ENCODE data around the gene MMD.
"Not testable (repeated sequence)": the region's sequence is repeated elsewhere in the genome, so short reads cannot be mapped to it uniquely, and the experiment has no call there.

Gene MMD

DNA sequence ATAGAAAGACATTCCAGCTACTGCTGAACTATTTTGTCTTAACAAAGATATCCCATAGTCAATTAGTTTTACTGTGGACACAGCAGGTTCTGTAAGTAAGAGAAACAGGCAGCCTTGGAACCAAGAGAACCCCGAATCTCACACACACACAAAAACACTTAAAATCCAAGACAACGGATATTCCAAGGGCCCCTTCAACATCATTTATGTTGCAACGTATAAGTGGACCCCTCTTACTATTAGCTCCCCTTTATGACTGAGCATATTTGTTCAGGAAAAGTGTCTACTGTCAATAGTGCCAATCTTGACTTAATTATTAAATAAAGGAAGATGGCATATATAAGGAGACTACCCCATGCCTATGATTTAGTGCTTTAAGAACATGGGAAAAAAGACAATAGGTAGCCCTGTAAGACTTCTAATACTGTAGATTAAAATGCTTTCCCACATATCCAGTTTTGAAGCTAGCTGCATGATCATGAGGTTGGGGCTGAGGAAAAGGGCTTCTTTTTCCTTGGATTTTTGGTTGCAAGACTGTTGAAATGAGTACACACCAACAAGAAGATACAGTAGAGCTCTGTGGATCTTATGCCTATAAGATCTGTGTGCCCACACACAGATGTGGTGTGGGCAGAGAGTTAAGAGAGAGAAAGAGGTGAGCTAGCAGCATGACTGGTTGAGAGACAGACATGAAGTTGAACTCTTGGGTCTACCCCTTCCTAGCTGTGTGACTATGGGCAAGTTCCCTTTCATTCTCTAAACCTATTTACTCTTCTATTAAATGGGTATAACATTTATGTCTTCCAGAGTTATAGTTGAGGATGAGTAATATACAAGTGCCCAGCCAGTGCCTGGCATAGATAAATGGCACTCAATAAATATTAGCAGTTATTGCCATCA is 3.0 kb downstream of the MMD start:
- DNase-seq, result no peak

GRCh38 chr17:55417411-55418268 is 4.0 kb downstream of the MMD start:
- DNase-seq, result no peak

GRCh38 chr17:55416470-55417052 is 5.1 kb downstream of the MMD start:
- DNase-seq, result no peak

GRCh38 chr17:55416000-55416399 is 5.6 kb downstream of the MMD start:
- no peak for DNase-seq

DNA sequence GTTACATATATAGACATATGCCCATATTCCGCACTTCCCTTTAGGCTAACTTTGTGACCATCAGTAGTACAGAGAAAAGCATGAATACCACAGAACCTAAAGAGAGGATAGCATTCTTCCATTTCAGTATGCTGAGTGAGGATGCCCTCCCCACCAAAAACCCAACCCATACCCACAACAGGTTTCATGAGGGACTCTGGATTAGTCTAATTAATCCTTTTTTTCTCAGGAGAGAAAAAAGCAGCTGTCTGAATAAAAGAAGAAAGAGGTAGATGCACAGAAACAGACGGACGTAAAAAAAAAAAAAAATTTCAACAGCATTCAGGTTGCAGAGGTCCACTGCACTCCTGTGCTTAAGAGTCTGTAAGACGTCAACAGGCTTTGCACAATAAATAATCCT is 6.7 kb downstream of the MMD start:
- DNase-seq, result no peak

DNA sequence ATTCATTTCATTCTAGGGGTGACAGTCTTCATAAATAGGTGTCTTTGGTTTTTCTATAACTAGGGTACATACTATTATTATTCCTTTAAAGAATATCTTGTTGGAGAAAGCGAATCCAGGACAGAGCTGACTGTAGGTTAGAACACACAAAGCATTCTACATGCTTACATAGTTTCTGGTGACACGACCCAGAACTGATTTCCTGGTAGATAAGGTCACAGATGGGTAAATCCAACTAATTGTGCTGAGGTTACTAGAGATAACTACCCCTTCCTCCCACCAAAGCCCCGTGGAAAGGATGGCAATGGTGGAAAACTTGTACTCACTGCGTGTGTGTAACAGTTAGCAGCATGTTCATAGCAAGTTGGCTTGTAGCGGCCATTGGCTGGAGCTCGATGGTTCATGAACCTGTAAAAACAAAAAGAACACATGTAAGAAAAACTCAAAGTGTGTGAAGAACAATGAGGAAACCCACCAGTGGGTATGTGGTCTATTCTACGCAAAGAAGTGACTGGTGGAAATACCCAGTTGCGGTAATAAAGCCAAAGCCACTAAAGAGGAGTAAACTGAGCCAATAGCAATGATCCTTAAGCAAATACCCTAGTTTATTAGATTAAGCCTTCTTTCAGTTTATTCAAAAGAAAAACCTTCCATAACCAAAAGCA is 7.7 kb downstream of the MMD start:
- no peak for DNase-seq

- no peak for DNase-seq
Observed at GRCh38 chr17:55411463-55411855, 10.2 kb downstream of the MMD start.

DNA sequence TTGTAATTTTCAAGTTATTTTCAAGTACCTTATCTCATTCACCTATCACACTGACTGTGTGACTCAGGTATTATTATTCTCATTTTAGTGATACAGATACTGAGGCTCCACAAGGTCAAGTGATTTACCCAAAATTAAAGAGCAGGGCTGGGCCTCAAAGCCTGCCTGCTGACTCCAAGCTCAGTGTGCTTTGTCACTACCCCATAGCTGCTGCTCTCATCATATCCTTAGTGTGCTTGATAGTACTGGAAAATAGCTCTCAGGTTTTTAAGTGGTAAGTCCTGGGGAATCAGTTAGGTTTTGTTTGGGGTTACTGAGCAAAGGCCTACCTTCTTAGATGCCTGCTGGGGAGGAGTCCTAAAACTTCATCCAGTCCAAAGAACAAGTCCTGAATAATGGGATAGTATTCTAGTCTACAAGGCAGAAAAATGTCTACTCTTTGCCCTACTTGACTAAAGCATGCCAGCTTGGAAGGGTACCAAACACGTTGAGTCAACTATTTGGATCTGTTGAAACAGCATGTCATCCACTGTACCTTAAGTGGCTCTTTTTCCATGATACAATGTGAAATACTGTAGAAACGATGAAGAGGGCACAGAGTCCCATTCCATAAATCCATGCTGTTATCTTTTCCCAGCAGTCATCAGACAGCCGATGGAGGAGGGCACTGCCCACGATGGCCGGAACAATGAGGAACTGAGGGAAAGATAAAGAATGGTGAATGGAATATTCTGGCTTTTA is 10.7 kb downstream of the MMD start:
- no peak for DNase-seq

GRCh38 chr17:55409030-55409800 is 12.4 kb downstream of the MMD start:
- DNase-seq, result no peak

DNA sequence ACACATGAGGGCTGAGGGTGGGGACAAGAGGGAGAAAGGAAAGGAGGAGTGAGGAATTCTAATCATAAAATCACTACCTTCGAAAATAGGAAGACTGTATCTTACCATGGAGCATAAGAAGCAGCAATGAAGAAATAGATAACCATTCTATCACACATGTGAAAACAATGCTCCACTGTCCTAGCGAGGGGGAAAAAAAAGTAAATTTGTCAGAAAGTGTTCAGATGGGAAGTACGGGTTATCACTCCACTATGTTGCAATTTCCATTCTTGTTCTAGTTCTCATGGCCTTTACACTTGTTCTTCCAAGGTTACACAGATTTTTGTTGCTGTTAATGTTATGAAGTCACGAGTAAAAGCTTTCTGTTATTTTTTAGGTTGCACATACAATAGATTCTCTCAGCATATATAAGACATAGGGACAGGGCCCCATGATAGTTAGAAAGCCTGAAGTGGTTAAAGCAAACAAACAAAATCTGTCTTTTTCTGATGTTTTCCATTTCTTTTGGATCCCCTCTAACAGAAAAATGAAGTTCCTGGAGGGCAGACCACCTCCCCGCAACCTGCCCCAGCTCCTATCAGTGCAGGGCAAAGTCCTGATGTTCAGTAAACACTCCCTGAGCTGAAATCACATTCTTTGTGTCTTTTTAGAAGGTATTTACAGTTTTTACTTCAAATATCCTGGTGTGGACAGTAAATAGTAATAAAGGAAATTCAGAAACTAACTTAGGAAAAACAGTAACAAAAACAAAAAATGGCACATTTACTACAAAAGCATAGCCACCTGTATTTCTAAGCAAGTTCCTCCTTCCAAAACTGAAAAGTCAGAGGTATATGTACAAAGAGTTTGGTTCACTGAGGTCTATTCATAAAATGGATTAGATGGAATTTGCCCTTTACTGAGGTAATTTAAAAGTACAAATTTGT is 13.7 kb downstream of the MMD start:
- DNase-seq, result no peak

GRCh38 chr17:55405600-55405999 is 16.0 kb downstream of the MMD start:
- no peak for DNase-seq

GRCh38 chr17:55404197-55404596 is 17.4 kb downstream of the MMD start:
- DNase-seq, result not testable (repeated sequence)

DNA sequence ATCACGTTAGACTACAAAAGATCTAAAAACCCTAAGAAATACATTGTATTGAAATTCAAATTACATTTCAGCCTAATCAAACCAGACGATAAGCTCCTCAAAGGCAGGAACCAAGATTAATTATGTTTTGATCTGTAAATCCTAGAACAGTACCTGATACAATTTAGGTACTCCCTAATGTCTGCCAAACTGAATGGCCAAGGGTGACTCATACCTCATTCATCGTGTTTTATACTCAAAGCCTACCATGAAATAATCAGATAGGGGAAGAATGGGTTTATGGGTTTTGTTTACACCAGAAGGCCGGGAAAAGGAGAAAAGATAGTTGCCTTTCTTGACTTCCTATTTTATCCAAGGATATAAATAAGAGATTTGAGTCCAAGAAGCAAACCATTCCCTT is 19.3 kb downstream of the MMD start:
- DNase-seq, result no peak

- DNase-seq, result no peak
Observed at GRCh38 chr17:55398689-55399088, 22.9 kb downstream of the MMD start.

DNA sequence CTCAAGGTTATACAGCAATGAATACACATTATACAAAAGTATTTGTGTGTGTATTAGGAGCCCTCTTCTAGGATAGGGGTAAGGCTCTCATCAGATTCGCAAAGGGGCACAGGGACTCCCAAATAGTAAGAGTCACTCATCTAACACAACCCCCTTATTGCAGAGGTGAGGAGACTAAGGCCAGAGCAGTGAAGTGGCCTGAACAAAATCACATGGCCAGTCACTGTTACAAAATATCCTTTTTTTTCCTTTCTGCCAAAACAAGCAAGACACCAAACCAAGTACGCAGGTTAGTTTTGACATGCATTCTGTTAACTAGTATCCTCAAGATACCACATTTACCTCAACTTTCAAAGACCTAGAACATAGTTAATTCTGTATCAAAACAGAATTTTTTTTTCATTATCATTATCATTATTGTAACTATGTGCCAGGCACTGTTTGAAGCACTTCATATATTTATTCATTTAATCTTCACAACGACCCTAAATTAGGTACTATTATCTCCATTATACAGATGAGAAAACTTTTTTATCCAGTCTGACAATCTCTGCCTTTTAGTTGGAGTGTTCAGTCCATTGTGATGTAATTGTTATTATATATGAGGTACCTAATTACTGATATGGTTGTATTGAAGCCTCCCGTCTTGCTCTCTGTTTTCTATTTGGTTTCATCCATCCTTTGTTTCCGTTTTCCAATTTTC is 25.7 kb downstream of the MMD start:
- DNase-seq, result no peak

- no peak for DNase-seq
Observed at GRCh38 chr17:55394357-55395021, 27.1 kb downstream of the MMD start.

DNA sequence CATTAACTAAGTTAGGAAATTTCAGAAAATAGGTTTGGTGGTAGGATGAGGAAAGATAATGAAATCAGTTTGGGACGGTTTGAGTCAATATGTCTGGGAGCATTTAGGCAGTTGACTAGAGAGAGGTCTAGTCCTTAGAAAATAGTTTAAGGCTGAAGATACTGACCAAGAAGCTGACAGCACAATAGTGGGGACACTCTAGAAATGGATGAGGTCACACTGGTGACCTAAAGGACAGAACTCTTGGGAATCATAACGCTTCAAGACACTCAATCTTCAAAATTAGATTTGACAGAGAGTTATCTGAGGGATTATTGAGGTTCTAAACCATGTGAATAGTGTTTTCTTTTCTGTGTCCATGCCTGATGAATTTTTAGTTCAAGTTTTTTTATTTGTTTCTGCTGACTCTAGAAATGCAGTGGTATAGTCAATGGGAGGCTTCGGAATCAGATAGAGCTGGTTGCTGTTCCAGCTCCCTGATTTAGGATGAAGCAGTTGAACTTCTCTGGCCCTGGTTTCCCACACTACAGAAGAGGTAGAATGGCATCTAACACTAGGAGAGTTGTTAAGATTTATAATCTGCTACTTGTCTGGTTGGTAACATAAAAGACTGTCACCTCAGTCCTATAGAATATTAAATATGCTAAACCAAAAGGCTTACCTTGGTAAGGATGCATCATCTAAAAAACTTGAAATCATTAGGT is 29.7 kb downstream of the MMD start:
- no peak for DNase-seq

DNA sequence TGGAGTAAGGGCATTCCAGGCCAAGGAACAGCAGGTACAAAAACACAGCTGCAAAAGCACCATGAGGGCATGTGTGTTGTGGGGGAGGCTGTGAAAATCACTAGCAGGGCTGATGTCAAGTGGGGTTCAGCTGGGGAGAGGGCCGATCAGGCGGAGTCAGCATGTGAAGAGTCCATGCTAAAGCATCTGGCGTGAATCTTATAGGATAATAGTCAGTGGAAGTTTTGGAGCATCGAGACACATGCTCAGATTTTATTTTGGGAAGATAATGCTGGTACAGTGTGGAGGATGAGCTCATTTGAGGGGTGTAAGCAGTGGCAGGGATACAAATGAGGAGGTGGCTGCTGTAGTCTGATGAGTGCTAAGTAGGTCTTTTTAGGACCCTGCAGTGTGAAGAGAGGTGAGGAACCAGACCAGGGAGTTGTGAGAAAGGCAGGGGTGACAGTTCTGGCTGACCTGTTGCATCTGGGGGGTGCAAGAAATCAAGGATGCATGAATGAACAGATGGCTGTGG is 30.3 kb downstream of the MMD start:
- no peak for DNase-seq

Measured in DMS79 (cell line).